TTC549 (cell line): ENCODE data around the gene OR2A2.

Source experiments
- FAIRE-seq: peaks from 2 replicates; lab custom pipeline; 2012; peaks lifted over from hg19 to GRCh38; lab: Jason Lieb, UNC

Gene OR2A2

GRCh38 chr7:144144426-144144825 lies 35.0 kb downstream of the OR2A2 start:
- no peak for FAIRE-seq

DNA sequence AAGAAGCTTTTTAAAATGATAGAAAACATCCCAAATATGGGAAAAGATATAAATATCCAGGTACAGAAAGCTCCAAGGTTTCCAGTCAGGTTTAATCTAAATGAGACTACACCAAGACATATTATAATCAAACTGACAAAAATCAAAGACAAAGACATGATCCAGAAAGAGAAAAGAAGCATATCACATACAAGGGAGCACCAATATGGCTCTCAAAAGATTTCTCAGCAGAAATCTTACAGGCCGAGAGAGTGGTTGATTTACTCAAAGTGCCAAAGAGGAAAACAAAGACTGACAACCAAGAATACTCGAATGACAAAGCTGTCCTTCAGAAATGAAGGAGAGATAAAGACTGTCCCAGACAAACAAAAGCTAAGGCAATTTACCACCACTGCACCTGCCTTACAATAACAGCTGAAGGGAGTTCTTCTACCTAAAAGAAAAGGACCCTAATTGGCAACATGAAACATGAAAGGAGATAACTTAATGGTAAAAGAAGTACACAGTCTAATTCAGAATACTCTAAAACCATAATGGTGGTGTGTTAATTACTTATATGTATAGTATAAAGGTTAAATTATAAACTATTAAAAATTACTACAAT lies 38.9 kb downstream of the OR2A2 start:
- no peak for FAIRE-seq

- no peak for FAIRE-seq
These were observed 49.5 kb downstream of the OR2A2 start for GRCh38 chr7:144158861-144159260.
